KBM-7 (cell line): ENCODE measurements around the gene TMEM63A.

Experiments
- DNase-seq: peaks from one replicate; pipeline ENCODE4 v3.0.0-alpha.2; 2015
- in situ Hi-C: fragments of 300-500 bp; cut with MboI; formaldehyde crosslinking; loops from 2 replicates; pipeline ENCODE4 v1.14.3; 2020; ENCODE audit warnings: low sequenced_read_pairs, low pct_unique_long_range_greater_than_20kb, mixed read lengths

Gene TMEM63A

DNA sequence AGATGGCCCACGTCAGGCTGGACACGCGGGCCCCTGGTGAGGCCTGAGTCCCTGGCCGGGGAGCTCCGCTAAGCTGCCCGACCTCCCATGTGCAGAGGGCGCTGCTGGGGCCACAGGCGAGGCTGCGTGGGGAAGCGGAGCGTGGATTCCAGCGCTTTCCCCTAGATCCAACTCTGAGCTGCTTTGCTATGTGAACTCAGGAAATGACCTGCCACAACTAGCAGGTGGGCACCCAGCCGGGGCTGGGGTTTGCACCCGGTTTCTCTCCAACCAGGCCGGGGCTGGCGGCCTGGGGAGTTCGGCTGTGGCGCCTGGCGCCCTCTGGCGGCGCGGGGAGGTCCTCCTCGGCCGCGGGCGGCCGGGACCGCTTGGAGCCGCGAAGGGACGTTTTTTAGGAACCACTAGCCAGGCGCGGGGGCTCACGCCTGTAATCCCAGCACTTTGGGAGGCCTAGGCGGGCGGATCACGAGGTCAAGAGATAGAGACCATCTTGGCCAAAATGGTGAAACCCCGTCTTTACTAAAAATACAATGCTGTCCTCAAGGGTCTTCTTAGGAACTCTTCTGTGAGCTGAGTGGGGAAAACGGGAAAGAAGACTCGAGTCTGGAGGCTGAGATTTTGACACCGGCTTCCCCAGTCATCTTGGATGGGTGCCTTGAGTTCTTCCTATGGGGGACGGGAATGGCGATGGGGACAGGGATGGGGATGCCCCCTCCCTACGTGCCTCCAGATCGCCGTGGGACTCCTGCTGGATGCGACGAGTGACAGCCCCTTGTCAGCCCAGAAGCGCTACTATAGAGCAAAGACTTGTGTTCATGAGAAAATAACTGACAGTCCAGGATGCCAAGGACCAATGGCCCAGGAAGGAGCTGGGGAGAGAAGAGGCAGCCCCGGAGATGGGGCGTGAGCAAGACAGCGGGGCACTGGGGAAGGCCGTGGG, 29.3 kb upstream of the TMEM63A start:
- no peak for DNase-seq
- in situ Hi-C loops, result no loop called here

DNA sequence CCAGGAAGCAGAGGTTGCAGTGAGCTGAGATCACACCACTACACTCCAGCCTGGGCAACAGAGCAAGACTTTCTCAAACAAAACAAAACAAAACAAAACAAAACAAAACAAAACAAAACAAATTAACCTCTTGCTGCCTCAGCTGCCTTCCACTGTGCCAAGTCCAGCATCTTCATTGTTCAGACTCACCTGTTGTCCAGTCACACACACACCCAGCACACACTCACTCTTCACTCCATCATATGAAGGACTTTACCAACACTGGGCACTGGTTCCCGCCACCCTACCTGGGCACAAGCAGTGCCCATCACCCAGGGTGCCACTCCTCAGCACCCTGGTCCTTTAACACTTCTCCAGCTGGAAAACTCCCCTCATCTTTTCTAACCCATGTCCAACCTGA, 27.3 kb upstream of the TMEM63A start:
- in situ Hi-C loops, result no loop called here
- no peak for DNase-seq

DNA sequence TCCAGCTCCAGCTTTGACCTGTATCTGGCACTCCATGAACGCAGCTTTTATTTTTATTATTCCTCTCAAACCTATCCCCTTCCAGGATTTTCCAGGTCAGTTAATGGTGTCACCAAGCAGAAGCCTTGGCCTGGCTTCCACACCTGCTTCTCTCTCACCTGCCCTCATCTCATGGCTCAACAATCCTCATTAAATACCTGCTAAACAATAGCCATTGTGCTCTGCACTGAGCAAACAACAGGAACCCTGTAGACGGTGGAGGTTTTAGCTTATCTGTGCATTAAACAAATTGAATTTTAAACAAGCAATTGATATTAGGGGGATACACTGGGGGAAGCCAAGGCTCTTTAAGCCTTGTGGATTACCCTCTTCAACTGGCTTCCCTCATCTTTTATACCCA, 26.6 kb upstream of the TMEM63A start:
- no peak for DNase-seq
- in situ Hi-C loops, result no loop called here

DNA sequence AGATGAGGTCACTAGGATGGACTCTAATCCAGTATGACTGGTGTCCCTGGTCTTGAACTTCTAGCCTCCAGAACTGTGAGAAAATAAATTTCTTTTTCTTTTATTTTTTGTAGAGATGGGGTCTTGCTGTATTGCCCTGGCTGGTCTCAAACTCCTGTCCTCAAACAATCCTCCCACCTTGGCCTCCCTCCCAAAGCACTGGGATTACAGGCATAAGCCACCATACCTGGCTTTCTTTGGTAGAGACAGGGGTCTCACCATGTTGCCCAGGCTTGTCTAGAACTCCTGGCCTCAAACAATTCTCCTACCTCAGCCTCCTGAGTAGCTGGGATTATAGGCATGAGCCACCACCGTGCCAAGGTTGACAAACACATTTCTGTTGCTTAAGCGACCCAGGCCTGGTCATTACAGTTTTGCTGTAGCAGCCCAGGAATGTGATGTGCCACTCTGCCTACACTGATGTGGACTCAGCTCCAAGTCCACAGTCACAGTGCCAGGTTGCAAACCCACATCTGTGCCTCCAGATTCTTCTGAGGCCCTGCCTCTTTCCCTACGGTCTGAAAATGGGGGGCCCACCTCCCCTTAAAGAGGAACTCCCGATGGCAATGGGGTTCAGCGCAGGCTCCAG, 25.9 kb upstream of the TMEM63A start:
- in situ Hi-C loops, result no loop called here
- no peak for DNase-seq

DNA sequence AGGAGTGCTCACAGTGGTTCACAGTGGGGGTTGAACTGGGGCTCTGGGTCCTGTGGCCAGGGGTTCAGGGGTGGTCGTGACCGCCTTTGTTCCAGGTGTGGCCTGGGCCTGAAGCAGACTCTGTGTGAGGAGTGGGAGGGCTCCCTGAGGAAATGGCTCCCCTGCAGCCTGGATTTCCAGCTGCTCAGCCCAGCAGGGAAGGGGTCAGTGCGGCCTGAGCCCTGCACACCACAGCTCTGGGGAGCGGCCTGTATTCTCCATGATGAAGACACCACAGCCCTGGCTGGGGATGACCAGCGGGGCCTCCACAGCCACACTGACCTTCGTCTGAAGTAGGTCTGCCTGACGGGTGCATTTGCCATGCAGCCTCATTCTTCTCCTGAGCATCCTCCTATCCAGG, 25.2 kb upstream of the TMEM63A start:
- in situ Hi-C loops, result no loop called here
- DNase-seq, result no peak

DNA sequence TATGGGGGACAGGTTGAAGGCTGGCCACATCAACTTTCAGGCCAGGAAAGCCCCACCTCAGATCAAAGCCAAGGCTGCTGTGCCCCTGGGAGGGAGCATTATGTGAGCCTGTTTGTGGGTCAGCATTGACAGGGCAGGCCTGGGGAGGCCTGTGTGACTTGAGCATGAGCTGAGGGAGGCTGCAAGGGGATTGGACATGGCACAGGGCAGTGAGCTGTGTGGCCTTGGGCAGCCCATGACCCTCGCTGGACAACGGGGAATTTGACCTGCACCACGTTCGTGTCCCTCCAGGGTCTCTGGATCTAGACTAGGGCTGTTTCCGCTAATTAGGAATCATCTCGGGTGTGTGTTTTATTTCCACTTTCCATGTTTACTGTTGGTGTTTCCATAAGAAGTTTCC, 24.3 kb upstream of the TMEM63A start:
- DNase-seq, result no peak
- in situ Hi-C loops, result no loop called here

DNA sequence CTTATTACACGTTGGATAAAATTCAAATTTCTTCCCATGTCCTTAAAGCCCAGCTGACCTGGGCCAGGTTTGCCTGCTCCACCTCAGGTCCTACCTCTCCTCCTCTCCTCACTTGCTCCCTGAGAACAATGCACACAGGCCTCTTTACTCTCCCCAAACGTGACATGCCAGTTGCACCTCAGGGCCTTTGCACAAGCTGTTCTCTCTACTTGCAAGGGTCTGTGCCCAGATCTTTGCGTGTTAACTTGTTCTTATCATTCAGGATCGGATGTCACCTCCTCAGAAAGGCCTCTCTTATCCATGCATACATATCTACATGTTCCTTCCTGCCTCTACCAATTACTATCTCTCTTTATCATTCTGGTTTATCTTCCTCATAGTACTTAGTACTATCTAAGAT, 21.4 kb upstream of the TMEM63A start:
- no peak for DNase-seq
- in situ Hi-C loops, result no loop called here

DNA sequence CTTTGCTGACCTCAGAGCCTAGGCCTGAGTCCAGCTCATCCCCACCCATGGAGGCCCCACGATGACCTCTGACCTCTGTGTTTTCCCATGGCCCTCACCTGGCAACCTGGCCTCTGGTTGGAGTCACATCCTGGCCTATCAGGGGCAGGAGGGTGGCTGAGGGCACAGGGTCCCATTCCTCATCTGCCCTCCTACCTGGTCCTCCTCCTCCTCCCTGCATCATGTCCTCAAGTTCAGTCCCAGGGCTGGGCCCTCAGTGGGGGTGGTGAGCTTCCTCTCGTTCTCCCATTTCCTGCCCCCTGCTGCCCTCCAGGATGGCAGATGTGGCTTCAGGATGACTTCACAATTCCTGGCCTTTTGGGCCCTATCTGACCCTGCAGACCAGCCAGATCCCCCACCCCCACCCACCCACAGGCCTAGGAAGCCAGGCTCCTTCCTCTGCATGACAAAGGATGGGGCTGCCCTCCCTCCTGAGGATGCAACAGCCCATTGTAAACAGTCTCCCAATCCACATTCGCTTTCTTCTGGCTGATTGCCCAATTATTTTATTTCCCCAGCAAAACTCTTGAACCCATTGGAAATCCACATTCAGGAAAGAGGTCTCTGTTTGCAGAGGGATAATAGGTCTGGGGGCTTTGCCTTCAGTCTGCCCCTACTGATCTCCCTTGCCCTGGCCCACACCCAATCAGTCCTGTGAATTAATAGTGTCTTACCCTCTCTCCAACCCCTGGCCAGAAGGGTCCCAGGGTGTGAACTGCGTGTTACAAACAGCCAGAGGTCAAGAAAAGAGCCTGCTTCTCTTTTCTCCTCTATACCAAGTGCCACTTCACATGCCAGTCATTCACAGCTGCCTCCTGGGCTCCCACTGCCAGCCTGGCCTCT, 17.1 kb upstream of the TMEM63A start:
- in situ Hi-C loops, result no loop called here
- DNase-seq, result no peak

DNA sequence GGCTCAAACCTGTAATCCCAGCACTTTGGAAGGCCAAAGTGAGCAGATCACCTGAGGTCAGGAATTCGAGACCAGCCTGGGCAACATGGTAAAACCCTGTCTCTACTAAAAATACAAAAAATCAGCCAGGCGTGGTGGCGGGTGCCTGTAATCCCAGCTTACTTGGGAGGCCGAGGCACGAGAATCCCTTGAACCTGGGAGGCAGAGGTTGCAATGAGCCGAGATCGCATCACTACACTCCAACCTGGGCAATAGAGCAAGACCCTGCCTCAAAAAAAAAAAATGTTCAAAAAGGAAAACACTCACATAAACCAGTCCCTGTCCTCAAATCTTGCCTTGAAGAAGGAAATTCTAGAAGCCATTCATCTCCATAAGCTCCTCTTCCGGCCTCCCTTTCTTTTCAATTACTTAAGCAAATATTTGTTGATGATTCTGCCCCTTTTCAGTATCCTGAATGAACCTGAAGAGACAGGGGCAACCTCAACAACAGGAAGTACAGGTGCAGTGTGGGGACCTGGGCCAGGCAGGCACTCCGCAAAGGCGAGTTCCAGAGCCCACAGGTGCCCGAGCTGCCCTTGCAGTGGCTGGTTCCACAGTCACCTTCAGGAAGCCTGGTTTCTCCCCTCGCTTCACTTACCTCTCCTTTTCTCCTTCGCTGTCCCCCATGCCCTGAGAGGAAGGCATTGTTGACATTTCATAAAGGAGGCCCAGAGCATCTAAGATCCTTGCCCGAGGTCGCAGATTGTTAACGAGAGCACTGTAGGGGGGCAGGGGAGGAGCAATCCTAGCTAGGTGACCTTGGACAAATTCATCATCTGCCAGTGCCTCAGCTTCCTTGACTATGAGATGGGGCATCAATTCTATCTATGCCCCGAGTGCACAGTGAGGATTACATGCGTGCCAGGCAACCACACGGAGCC, 15.7 kb upstream of the TMEM63A start:
- in situ Hi-C loops, result no loop called here
- no peak for DNase-seq

DNA sequence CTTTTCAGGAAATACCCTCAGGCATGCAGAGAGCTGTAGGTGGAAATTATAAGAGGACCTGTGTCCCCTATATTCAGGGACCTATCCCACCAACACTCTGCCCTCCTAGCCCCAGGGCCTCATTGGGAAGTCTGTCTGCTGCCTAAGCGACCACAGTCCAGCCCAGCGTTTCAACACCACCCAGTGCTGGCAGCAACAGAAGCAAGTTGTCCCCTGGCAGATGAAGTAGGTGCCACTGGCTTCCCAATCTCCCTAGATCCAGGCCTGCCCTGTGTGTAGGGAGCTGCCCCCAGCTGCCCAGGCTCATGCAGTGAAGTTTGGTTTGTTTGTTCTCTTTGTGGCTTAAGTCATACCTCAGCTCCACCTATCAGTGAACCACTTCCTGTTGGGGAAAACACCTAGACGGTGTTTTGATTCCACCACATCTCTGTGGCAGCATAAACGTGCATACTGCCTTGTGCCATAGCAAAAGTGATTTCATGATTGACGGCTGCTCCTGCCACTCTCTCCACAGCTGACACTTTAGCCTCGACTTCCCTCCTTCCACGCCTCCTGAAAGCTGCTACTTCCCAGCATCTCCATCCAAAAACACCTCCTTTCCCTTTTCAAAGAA, 14.9 kb upstream of the TMEM63A start:
- DNase-seq, result no peak
- in situ Hi-C loops, result no loop called here

DNA sequence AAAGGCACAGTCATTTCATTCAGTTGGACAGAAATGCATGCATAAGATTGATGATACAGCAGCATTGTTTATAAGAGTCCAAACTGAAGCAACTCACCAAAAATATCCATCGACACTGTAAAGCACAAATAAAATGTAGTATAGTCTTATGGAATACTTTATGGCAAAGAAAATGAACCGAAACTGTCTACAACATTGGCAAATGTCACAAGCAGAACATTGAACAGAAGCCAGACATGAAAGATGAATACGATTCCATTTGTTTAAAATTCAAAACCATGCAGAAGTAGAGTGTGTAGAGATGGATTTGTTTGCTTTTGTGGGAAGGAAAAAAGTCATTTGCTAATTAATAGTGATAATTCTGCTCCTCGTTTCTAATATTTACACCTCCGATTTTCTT, 14.3 kb upstream of the TMEM63A start:
- in situ Hi-C loops, result no loop called here
- DNase-seq, result no peak

DNA sequence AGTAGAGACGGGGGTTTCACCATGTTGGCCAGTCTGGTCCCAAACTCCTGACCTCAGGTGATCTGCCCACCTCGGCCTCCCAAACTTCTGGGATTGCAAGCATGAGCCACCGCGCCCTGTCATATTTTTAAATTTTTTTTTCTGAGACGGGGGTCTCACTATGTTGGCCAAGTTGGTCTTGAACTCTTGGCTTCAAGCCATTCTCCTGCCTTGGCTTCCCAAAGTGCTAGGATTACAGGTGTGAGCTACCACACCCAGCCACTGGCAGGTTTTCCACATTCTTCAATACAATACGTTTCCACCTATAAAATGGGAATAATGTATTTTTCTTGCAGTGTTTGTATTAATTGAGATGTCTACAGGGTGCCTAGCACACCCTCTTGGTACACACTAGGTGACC, 10.1 kb upstream of the TMEM63A start:
- DNase-seq, result no peak
- in situ Hi-C loops, result no loop called here

DNA sequence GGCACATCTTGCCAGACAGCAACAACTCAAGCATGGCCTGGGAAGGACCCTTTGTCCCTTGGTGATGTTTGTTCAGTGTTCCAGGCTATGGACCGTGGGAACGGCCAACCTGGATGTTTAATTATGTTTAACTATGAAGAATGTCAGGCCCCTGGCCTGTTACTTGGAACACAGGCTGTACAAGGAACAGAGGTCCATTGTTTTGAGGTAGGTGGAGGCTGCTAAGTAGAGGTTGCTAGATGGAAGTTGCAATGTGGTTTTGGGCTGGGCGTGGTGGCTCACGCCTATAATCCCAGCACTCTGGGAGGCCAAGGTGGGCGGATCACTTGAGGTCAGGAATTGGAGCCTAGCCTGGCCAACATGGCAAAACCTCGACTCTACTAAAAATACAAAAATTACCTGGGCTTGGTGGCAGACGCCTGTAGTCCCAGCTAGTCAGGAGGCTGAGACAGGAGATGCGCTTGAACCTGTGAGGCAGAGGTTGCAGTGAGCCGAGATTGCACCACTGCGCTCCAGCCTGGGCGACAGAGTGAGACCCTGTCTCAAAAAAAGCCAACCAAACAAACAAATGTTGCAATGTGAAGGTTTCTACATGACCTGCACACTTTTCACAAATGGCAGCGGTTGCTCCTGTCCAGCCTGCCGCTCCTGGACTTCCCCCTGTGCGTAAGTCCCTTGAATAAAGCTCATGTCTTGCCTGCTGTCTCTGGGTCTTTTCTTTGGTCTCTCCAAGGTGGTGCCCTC, 9.2 kb upstream of the TMEM63A start:
- DNase-seq, result no peak
- in situ Hi-C loops, result no loop called here

DNA sequence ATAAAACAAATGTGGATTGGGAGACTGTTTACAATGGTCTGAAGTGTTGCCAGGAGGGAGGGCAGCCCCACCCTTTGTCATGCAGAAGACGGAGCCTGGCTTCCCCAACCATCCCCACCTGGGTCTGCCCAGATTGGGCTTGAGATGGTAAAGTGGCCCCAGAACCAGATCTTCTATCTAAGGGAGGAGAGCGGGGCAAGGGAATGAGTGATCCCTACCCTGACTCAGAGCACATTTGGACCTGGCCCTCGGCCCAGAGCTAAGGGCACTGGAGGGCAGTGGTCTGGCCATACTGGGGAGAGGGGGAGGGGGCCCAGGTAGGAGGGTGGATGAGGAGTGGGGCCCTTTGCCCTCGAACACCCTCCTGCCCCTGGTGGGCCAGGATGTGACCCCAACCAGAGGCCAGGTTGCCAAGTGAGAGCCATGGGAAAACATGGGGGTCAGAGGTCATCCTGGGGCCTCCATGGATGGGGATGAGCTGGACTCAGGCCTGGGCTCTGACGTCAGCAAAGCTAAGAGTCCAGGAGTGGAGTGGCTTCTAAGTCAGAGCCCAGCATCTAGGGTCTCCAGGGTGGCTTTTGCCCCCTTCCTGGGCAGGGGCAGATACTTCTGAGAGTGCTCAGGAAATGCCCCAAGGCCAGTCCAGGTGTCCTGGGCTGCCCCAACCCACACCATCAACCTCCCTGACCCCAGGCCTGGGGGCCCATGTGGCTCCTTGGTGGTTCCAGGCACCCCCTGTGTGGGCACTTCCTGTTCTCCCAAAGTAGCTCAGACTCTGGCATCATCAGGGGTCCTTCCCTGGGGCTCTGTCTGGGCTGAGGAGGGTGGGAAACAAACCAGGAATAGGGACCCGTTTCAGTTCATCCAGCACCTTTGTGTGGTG, 8.4 kb upstream of the TMEM63A start:
- in situ Hi-C loops, result no loop called here
- no peak for DNase-seq

DNA sequence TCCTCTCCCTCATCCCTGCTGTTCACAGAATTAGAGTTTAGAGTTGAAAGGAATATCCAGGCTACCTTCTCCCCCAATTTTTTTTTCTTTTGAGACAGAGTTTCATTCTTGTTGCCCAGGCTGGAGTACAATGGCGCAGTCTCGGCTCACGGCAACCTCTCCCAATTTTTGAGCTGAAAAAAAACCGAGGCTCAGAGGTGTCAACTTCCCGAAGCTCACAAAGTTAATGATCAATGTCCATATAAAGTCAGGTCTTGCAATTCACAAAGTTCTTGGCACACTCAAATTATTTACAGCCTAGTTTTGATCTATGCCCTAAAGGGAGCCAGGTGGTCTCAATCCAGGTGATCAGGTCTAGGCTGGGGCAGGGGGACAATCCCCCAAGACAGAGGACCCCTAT, 7.6 kb upstream of the TMEM63A start:
- no peak for DNase-seq
- in situ Hi-C loops, result no loop called here

DNA sequence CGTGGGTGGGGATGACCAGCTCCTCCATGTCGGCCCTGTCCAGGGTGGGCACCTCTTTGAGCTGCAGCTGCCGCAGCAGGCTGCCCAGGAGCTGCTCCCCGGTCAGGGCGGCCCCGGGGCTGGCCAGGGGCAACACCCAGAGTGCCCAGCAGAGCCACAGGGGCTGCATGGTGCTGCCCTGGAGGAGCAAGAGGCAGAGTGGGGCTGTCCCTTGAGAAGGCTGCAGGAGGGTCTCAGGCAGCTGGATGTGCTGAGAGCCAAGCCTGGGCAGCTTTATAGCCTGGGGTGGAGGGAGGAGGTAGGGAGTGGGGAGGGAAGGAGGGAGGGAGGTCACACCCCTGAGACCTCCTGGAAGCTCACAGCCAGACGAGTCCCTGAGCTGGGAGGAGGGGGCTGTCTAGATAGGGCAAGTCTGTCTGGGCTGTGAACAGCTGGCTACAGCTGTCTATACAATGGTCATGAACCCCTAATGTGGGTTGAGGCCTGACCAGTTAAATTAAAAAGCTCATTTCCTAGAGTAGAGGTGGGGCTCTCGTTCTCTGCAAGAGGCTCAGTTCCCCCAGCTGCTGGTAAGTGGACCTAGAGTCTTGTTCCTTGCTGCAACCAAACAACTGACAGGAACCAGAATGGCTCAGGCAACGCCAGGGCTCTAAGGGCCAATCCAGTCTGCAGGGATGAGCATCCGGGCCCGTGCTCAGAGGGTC, 6.9 kb upstream of the TMEM63A start, which contains the start of gene LEFTY1:
TSS of gene LEFTY1 (minus strand) at position 249 of the 704 bp plus-strand sequence. CDS start at position 169, 80 bp downstream.
- no peak for DNase-seq
- in situ Hi-C loops, result no loop called here
